Uterus (tissue), 2 donors: ENCODE data around the gene AFF4.

Source experiments
- POLR2A ChIP-seq, 2 donors: fragments of 450-650 bp; IDR thresholded peaks; one replicate each; pipeline ENCODE4 v1.6.1; 2016; ENCODE audit warnings: antibody characterized with exemption in 2 of 2, mild to moderate bottlenecking in 1 of 2, moderate library complexity in 1 of 2
- TF ChIP-seq, protein P1 (sequence below), 4 experiments: fragments of 200-600 bp in 2 of 4; fragments of 450-650 bp in 2 of 4; sonication (generic) in 2 of 4; IDR thresholded peaks; one replicate each; pipeline ENCODE4 v1.5.1; 2016 to 2019; ENCODE audit warnings: antibody characterized with exemption in 4 of 4, mild to moderate bottlenecking in 2 of 4, moderate library complexity in 1 of 4

DNA sequence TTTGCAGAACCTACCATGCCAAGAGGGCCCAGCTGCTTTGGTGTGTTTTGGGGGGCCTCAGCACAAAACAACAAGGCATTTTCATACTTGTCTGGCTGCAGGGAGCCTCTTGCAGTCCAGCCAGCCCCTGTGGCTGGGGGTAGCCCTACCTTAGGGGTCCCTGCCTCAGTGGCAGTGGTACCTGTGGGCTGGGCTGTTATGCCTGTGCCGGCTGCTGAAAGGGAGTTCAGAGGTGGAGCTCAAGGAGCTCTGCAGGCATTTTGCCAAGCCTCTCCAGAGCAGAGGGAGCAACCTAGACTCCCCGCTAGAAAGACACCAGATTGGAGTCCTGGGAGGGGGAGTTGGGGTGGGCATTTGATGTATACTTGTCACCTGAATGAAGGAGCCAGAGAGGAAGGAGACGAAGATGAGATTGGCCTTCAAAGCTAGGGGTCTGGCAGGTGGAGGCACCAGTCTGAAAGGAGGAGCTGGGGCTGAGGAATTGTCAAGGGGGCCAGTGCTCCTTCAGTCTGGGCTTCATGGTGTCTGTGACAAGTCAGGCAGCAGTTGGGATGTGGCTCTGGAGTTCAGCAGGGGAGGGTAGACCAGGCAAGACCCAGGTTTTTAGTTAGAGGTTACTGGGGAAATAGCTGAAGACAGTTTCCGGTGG is 134.5 kb downstream of the AFF4 start:
- TF ChIP-seq, protein P1, sequence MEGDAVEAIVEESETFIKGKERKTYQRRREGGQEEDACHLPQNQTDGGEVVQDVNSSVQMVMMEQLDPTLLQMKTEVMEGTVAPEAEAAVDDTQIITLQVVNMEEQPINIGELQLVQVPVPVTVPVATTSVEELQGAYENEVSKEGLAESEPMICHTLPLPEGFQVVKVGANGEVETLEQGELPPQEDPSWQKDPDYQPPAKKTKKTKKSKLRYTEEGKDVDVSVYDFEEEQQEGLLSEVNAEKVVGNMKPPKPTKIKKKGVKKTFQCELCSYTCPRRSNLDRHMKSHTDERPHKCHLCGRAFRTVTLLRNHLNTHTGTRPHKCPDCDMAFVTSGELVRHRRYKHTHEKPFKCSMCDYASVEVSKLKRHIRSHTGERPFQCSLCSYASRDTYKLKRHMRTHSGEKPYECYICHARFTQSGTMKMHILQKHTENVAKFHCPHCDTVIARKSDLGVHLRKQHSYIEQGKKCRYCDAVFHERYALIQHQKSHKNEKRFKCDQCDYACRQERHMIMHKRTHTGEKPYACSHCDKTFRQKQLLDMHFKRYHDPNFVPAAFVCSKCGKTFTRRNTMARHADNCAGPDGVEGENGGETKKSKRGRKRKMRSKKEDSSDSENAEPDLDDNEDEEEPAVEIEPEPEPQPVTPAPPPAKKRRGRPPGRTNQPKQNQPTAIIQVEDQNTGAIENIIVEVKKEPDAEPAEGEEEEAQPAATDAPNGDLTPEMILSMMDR (IDR thresholded peaks at IDR 0.05) = no peak
- TF ChIP-seq POLR2A (IDR thresholded peaks at IDR 0.05) = no peak
